Fibroblast of the aortic adventitia (primary cell): Measurements from ENCODE around the gene METTL2B. TPM values are rescaled to one million over a fixed set of nuclear protein-coding genes. Genes with fewer than 3 reads are reported as not detected.

ENCODE experiments used
- DNase-seq: peaks from one replicate; pipeline ENCODE4 v3.0.0-alpha.2; 2010; ENCODE audit warnings: low read depth
- H3K4me3 ChIP-seq: 2 replicates; pipeline ENCODE4 v1.5.1; 2011; ENCODE audit warnings: low read depth, mild to moderate bottlenecking, control low read depth, low read length, moderate library complexity
- CTCF ChIP-seq: IDR thresholded peaks from 2 replicates; pipeline ENCODE4 v1.5.1; 2011; ENCODE audit warnings: mild to moderate bottlenecking, low read length, control low read depth, inconsistent platforms; ENCODE audit not compliant: insufficient read depth
- total RNA-seq: library from RNA; depleted of rRNA; stranded (reverse); fragments of >200 nt; gene quantifications from 2 replicates; pipeline ENCODE4 v1.2.3, GENCODE V29; 2012; ENCODE audit warnings: low replicate concordance

The METTL2B gene
- total RNA-seq, 1 donor: 41.4 TPM

GRCh38 chr7:128448751-128449302, 27.7 kb upstream of the METTL2B start:
- no peak for DNase-seq
- no peak overlapping the region for H3K4me3 ChIP-seq
- TF ChIP-seq CTCF: no peak

GRCh38 chr7:128450409-128450808, 26.1 kb upstream of the METTL2B start:
- no peak for TF ChIP-seq CTCF
- no peak overlapping the region for H3K4me3 ChIP-seq
- peak; percentile 18 for DNase-seq

GRCh38 chr7:128450913-128451312, 25.6 kb upstream of the METTL2B start:
- DNase-seq: no peak
- TF ChIP-seq CTCF: no peak
- no peak overlapping the region for H3K4me3 ChIP-seq

GRCh38 chr7:128452552-128452951, 24.0 kb upstream of the METTL2B start:
- no peak for TF ChIP-seq CTCF
- DNase-seq: no peak
- H3K4me3 ChIP-seq: no peak overlapping the region

- H3K4me3 ChIP-seq: peak overlapping the region; percentile 33
- TF ChIP-seq CTCF: no peak
- peak; percentile 93 for DNase-seq
These were observed 22.4 kb upstream of the METTL2B start for GRCh38 chr7:128453836-128454804.

- TF ChIP-seq CTCF: no peak
- DNase-seq: peak; percentile 71
- H3K4me3 ChIP-seq: peak overlapping the region; percentile 99
These were observed 21.6 kb upstream of the METTL2B start for GRCh38 chr7:128454808-128455542.
